ENCODE results near the gene KNDC1. TPM values are rescaled to one million over a fixed set of nuclear protein-coding genes. Genes with fewer than 3 reads are reported as not detected.
"Not testable (repeated sequence)": the region's sequence is repeated elsewhere in the genome, so short reads cannot be mapped to it uniquely, and the experiment has no call there.

Gene KNDC1
- total and polyA plus RNA-seq, 2 of the 4 experiments (the other 2 are of a cell fraction): 0.18 to 1.1 TPM

DNA sequence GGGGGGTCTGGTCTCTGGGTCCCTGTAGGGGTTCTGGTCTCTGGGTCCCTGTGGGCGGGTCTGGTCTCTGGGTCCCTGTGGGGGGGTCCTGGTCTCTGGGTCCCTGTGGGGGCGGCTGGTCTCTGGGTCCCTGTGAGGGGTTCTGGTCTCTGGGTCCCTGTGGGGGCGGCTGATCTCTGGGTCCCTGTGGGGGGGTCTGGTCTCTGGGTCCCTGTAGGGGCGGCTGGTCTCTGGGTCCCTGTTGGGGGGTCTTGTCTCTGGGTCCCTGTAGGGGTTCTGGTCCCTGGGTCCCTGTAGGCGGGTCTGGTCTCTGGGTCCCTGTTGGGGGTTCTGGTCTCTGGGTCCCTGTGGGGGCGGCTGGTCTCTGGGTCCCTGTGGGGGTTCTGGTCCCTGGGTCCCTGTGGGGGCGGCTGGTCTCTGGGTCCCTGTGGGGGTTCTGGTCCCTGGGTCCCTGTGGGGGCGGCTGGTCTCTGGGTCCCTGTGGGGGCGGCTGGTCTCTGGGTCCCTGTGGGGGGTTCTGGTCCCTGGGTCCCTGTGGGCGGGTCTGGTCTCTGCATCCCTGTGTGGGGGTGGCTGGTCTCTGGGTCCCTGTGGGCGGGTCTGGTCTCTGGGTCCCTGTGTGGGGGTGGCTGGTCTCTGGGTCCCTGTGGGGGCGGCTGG lies 22.4 kb upstream of the KNDC1 start:
- H3K27me3 ChIP-seq (ENCODE audit: control insufficient read depth, insufficient read depth, low read length); H4K20me1 ChIP-seq (ENCODE audit: insufficient read depth, low read length); H4K91ac ChIP-seq (ENCODE audit: insufficient read depth, low read depth, low read length); H3K36me3 ChIP-seq (ENCODE audit: control insufficient read depth, insufficient read depth, low read length); DNase-seq; H3K56ac ChIP-seq (ENCODE audit: extremely low read depth, insufficient read depth, low read length); H3K27ac ChIP-seq (ENCODE audit: insufficient read depth, low read length); H2AK5ac ChIP-seq (ENCODE audit: low read depth, low read length); ATAC-seq (ENCODE audit: low read depth); H4K5ac ChIP-seq (ENCODE audit: low read depth, low read length); H3K4ac ChIP-seq (ENCODE audit: low read depth, low read length); H3K14ac ChIP-seq (replicated peaks; ENCODE audit: low read depth, low read length); H2BK20ac ChIP-seq (ENCODE audit: low read depth, low read length); POLR2A ChIA-PET (ENCODE audit: unreplicated experiment); H3K79me1 ChIP-seq (ENCODE audit: low read depth in 1 of 2, low read length in 2 of 2); H3K4me1 ChIP-seq (ENCODE audit: control insufficient read depth, insufficient read depth, low read length); H3K4me3 ChIP-seq (ENCODE audit: insufficient read depth, low read depth, low read length); H3K9ac ChIP-seq (ENCODE audit: low read depth, low read length); CTCF ChIA-PET; H3K9me3 ChIP-seq (ENCODE audit: control insufficient read depth, insufficient read depth, low read length); intact Hi-C loops (cut with micrococcal nuclease); H2BK15ac ChIP-seq (ENCODE audit: low read depth, low read length); H4K8ac ChIP-seq (ENCODE audit: low read depth in 2 of 2, low read length in 2 of 2); H2BK5ac ChIP-seq (ENCODE audit: low read depth, low read length, poor library complexity, severe bottlenecking); H2BK120ac ChIP-seq (ENCODE audit: low read depth, low read length); H3K23ac ChIP-seq (ENCODE audit: low read depth, low read length); H3K9me1 ChIP-seq (ENCODE audit: insufficient read depth, low read length); H2AFZ ChIP-seq (replicated peaks; ENCODE audit: low read length, poor library complexity); H3K4me2 ChIP-seq (ENCODE audit: low read depth, low read length); BruUV-seq (replicated peaks); H3K18ac ChIP-seq (ENCODE audit: low read depth, low read length); H2AK9ac ChIP-seq (replicated peaks; ENCODE audit: low read depth, low read length, poor library complexity); dilution Hi-C loops (cut with HindIII; ENCODE audit: low sequenced_read_pairs, unreplicated experiment): not testable (repeated sequence)
- in situ Hi-C loops (cut with MboI; ENCODE audit: low sequenced_read_pairs): loop anchor here (25.0 kb wide), 1 partner anchor 475 kb away; no protein-coding TSS in a partner anchor
- WGBS, 2 experiments (ENCODE audit: extremely low coverage in 2 of 2, insufficient read length in 1 of 2): no CpG with 5 or more reads among the region's 12 CpGs
